Fibroblast of villous mesenchyme (primary cell): ENCODE measurements around the gene PARP16. TPM values are rescaled to one million over a fixed set of nuclear protein-coding genes. Genes with fewer than 3 reads are reported as not detected.
"Not testable (repeated sequence)": the region's sequence is repeated elsewhere in the genome, so short reads cannot be mapped to it uniquely, and the experiment has no call there.

Experiments
- DNase-seq: peaks from one replicate; pipeline ENCODE4 v3.0.0-alpha.2; 2010; ENCODE audit warnings: low read depth
- H3K4me3 ChIP-seq: 2 replicates; pipeline ENCODE4 v1.5.1; 2011; ENCODE audit warnings: low read depth, mild to moderate bottlenecking, low read length
- total RNA-seq: library from RNA; depleted of rRNA; stranded (reverse); fragments of >200 nt; gene quantifications from 2 replicates; pipeline ENCODE4 v1.2.3, GENCODE V29; 2012
- TF ChIP-seq, protein P1 (sequence below): IDR thresholded peaks from 2 replicates; pipeline ENCODE4 v1.5.1; 2012; ENCODE audit warnings: low read depth, mild to moderate bottlenecking, low read length; ENCODE audit not compliant: insufficient read depth

Gene PARP16
- total RNA-seq, 1 donor, result 3.0 TPM

DNA sequence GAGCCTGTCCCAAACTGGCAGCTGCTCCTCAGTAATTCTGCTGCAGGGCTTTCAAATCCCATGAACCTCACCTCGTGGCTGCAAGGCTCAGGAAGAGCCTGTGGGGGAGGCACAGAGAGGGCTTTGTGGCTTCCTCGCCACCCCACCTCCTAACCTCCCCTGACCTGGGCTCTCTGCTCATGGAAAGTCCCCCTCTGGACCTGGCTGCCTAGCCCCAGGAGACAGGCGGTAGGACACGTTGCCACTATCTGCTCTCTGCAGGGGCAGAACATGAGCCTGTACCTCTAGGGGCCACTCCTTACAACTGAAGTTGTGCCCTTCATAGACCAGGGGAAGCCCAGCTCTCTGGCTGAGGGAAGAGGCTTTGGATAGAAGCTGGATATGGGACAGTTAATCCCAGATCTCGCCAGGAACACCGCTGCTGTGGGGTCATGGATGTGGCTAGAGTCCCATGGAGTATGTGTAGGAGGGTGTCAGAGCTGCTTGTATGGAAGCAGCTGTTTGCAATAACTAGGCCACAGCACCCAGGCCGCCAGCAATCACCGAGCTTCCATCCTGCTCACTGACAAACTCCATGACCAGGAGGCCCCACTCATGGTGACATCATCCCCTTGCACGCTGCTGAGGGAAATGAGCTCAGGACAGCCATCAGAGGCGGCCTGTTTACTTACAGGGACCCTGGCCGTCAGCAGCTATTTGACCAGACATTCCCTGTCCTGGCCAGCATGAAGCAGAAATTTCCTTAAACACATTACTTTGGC is 41.4 kb downstream of the PARP16 start:
- TF ChIP-seq, protein P1, sequence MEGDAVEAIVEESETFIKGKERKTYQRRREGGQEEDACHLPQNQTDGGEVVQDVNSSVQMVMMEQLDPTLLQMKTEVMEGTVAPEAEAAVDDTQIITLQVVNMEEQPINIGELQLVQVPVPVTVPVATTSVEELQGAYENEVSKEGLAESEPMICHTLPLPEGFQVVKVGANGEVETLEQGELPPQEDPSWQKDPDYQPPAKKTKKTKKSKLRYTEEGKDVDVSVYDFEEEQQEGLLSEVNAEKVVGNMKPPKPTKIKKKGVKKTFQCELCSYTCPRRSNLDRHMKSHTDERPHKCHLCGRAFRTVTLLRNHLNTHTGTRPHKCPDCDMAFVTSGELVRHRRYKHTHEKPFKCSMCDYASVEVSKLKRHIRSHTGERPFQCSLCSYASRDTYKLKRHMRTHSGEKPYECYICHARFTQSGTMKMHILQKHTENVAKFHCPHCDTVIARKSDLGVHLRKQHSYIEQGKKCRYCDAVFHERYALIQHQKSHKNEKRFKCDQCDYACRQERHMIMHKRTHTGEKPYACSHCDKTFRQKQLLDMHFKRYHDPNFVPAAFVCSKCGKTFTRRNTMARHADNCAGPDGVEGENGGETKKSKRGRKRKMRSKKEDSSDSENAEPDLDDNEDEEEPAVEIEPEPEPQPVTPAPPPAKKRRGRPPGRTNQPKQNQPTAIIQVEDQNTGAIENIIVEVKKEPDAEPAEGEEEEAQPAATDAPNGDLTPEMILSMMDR, result no peak
- H3K4me3 ChIP-seq, result no peak overlapping the region
- peak; percentile 90 for DNase-seq

DNA sequence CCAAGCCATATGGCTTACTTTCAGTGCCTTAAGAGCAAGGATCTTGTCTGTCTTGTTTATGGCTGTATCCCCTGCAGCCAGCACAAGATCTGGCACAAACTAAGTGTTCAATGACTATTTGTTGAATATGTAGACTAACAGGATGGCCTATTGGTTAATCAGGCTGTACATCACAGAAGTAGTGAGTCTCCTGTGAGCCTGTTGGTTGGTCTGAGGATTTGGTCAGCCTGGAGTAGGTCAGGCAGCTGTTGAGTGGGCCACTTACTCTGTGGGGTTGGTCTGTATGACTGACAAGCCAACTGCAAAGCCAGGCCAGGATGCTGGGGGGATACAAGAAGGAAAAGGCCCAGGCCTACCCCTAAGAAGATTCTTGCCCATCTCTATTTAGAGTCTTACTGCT is 42.0 kb downstream of the PARP16 start:
- H3K4me3 ChIP-seq, result no peak overlapping the region
- TF ChIP-seq, protein P1, result no peak
- no peak for DNase-seq

DNA sequence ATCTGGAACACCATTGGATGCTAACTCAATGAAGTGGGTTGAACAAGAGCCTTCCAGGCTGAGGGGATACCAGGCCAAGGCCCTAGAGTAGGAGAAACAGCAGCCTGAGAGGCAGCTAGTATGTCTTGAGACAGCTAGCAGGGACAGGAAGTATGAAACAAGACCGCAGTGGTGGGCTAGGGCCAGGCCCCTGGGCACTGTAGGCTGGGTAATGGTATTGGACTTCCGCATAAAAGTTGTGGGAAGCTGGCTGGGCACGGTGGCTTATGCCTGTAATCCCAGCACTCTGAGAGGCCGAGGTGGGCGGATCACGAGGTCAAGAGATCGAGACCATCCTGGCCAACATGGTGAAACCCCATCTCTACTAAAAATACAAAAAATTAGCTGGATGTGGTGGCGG is 50.2 kb downstream of the PARP16 start:
- not testable (repeated sequence) for H3K4me3 ChIP-seq, DNase-seq

DNA sequence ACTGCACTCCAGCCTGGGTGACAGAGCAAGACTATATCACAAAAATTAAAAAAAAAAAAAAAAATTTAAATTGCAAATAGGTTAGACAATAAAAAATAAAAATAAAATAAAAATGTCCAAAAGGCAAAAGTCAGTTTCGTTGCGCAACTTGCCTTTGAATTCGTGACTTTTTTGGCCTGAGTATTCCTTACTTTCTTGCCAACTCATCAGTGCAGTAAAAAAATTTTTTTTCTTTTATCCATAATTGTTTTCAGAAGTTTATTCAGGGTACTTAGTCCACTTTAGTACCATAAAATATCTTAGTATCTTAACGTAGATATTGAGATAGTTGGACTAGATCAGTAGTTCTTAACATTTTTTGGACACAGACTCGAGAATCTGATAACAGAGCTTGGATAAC is 53.0 kb downstream of the PARP16 start:
- TF ChIP-seq, protein P1, result no peak
- no peak for DNase-seq
- H3K4me3 ChIP-seq, result no peak overlapping the region

DNA sequence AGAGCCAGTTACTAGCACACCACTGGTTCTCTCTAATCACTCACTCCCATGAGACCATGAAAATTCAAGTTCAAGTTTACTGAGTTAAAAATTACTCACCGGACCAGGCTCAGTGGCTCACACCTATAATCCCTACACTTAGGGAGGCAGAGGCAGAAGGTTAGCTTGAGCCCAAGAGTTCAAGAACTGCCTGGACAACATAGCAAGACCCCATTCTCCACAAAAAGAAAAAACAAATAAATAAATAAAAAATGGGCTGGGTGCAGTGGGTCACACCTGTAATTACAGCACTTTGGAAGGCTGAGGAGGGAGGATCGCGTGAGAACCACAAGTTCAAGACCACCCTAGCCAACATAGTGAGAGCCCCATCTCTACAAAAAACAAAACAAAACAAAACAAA is 54.2 kb downstream of the PARP16 start:
- no peak overlapping the region for H3K4me3 ChIP-seq
- DNase-seq, result no peak
- TF ChIP-seq, protein P1, result no peak

DNA sequence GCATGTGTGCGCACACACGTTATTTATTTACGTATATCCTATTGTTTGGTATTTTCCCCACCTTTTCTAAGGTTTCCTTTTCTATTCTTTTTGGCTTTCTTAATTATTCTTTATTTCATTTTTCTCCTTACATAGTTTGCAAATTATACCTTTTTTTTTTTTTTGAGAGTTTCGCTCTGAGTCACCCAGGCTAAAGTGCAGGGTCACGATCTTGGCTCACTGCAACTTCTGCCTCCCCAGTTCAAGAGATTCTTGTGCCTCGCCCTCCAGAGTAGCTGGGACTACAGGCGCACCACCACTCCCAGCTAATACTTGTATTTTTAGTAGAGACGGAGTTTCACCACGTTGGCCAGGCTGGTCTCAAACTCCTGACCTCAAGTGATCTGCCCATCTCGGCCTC is 55.4 kb downstream of the PARP16 start:
- TF ChIP-seq, protein P1, result no peak
- H3K4me3 ChIP-seq, result no peak overlapping the region
- DNase-seq, result no peak

DNA sequence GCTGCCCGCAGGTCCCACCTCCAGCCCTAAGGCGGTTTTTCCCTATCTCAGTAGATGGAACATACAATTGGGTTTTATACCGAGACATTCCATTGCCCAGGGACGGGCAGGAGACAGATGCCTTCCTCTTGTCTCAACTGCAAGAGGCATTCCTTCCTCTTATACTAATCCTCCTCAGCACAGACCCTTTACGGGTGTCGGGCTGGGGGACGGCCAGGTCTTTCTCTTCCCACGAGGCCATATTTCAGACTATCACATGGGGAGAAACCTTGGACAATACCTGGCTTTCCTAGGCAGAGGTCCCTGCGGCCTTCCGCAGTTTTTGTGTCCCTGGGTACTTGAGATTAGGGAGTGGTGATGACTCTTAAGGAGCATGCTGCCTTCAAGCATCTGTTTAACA is 59.8 kb downstream of the PARP16 start:
- DNase-seq, H3K4me3 ChIP-seq: not testable (repeated sequence)

DNA sequence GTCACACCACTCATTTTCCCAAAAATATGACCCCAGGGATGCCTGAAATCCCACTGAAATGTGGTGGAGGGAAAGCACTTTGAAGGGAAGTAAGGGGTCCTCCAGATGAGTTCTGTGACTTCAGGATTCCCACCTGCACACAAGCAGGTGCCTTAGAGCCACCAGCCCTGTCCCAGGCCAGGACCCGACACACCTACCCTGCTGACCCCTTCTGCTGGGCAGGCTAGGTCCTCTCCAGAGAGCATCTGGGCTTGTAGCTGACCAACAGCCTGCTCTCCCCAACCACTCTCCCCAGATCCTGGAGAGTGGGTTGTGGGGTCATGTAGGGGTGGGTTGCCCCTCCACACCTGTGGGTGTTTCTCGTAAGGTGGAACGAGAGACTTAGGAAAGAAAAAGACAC is 60.5 kb downstream of the PARP16 start:
- TF ChIP-seq, protein P1, result no peak
- DNase-seq, result no peak
- H3K4me3 ChIP-seq, result no peak overlapping the region
